Measurements from ENCODE around the gene LRRC46. TPM values are rescaled to one million over a fixed set of nuclear protein-coding genes. Genes with fewer than 3 reads are reported as not detected.
A peak's percentile ranks its signal among the peaks of the same experiment; 100 is the strongest.

The LRRC46 gene
- total and polyA plus RNA-seq, 2 of the 13 experiments (the other 11 are each of a cell fraction or from before 2014, with no cell fraction given) = 0.09 TPM

GRCh38 chr17:47840742-47841487 lies 9.4 kb downstream of the LRRC46 start, which contains the start of gene SCRN2 (continued):
- TF ChIP-seq ZNF274 (CRISPR knock-in tag; IDR thresholded peaks at IDR 0.05) (peak; percentile 93; the same call in 1 of the 2 replicates), ZNF746 (CRISPR knock-in tag; IDR thresholded peaks at IDR 0.05) (peak; percentile 21), AHR (CRISPR knock-in tag; IDR thresholded peaks at IDR 0.05) (peak; percentile 58; the same call in 1 of the 2 replicates), NR2F6 (IDR thresholded peaks at IDR 0.05) (0 out of 2 replicates have a peak, but pooled peaks have one; percentile 48), NR2F6 (CRISPR knock-in tag; IDR thresholded peaks at IDR 0.05) (peak; percentile 78), HDAC6 (IDR thresholded peaks at IDR 0.05; ENCODE audit: low read depth, low read length) (no peak), ZSCAN20 (CRISPR knock-in tag; IDR thresholded peaks at IDR 0.05; ENCODE audit: borderline replicate concordance) (peak; percentile 75), ZKSCAN8 (CRISPR knock-in tag; IDR thresholded peaks at IDR 0.05; ENCODE audit: borderline replicate concordance) (0 out of 2 replicates have a peak, but pooled peaks have one; percentile 7), ZNF18 (CRISPR knock-in tag; IDR thresholded peaks at IDR 0.05; ENCODE audit: insufficient replicate concordance) (peak; percentile 88), ZSCAN31 (CRISPR knock-in tag; IDR thresholded peaks at IDR 0.05; ENCODE audit: low read depth) (peak; percentile 98), ZBTB42 (CRISPR knock-in tag; IDR thresholded peaks at IDR 0.05) (peak; percentile 21; the same call in 1 of the 2 replicates), ZBTB2 (CRISPR knock-in tag; IDR thresholded peaks at IDR 0.05; ENCODE audit: low read depth) (no peak), KDM4B (CRISPR knock-in tag; IDR thresholded peaks at IDR 0.05) (peak; percentile 48; the same call in 1 of the 2 replicates), GPN1 (CRISPR knock-in tag; IDR thresholded peaks at IDR 0.05; ENCODE audit: borderline replicate concordance) (peak; percentile 70; the same call in 1 of the 2 replicates), HNF4G (IDR thresholded peaks at IDR 0.05; ENCODE audit: borderline replicate concordance, low read depth, low read length) (no peak; the same call in 1 of the 2 replicates), HNF4G (CRISPR knock-in tag; IDR thresholded peaks at IDR 0.05; ENCODE audit: borderline replicate concordance, low read depth) (no peak), FOXP1 (IDR thresholded peaks at IDR 0.05) (no peak), FOXP1 (CRISPR knock-in tag; IDR thresholded peaks at IDR 0.05) (no peak), POLR2AphosphoS2 (IDR thresholded peaks at IDR 0.05; ENCODE audit: low read depth, low read length) (no peak), ZFP37 (CRISPR knock-in tag; IDR thresholded peaks at IDR 0.05; ENCODE audit: borderline replicate concordance) (peak; percentile 73; the same call in 1 of the 2 replicates), ZNF446 (CRISPR knock-in tag; IDR thresholded peaks at IDR 0.05) (0 out of 2 replicates have a peak, but pooled peaks have one; percentile 60), HDAC1 (CRISPR knock-in tag; IDR thresholded peaks at IDR 0.05) (peak; percentile 87), MNT (IDR thresholded peaks at IDR 0.05) (no peak), ZNF773 (CRISPR knock-in tag; IDR thresholded peaks at IDR 0.05; ENCODE audit: borderline replicate concordance) (no peak), RCOR2 (CRISPR knock-in tag; IDR thresholded peaks at IDR 0.05) (0 out of 2 replicates have a peak, but pooled peaks have one; percentile 30), ZNF878 (CRISPR knock-in tag; IDR thresholded peaks at IDR 0.05) (no peak), GLI4 (CRISPR knock-in tag; IDR thresholded peaks at IDR 0.05; ENCODE audit: borderline replicate concordance) (peak; percentile 87; the same call in 1 of the 2 replicates), ZBTB1 (CRISPR knock-in tag; IDR thresholded peaks at IDR 0.05; ENCODE audit: borderline replicate concordance) (no peak), PLRG1 (conservative IDR thresholded peaks at IDR 0.05) (no peak)

All from HepG2 (cell line).